Caco-2 (cell line): ENCODE data around the gene PIGM. TPM values are rescaled to one million over a fixed set of nuclear protein-coding genes. Genes with fewer than 3 reads are reported as not detected.

Source experiments
- BruUV-seq: library from RNA; stranded (reverse); fragments of 400-500 nt; replicated peaks from 2 replicates; lab custom pipeline; 2021; lab: Mats Ljungman, UMichigan
- CTCF ChIA-PET: fragments of 300-600 bp; sonication (Branson Sonifier 250); formaldehyde crosslinking; loops from one replicate; lab custom pipeline; 2022; ENCODE audit warnings: antibody characterized with exemption; lab: Charles Lee
- POLR2A ChIA-PET: fragments of 300-600 bp; sonication (Branson Sonifier 250); formaldehyde crosslinking; loops from one replicate; lab custom pipeline; 2022; ENCODE audit warnings: antibody characterized with exemption; lab: Charles Lee
- DNase-seq, 2 experiments: peaks; one replicate each; pipeline versions ENCODE4 v3.0.0 to v3.0.0-alpha.2; 2020 to 2022
- H3K27me3 ChIP-seq: replicated peaks from 2 replicates; pipeline ENCODE4 v1.6.0; 2011; ENCODE audit warnings: low read length; ENCODE audit not compliant: control insufficient read depth, insufficient read depth
- H3K36me3 ChIP-seq: 2 replicates; pipeline ENCODE4 v1.5.1; 2011; ENCODE audit warnings: low read length; ENCODE audit not compliant: control insufficient read depth, insufficient read depth
- H3K4me1 ChIP-seq: fragments of 250-450 bp; sonication (Bioruptor Pico); 2 replicates; pipeline ENCODE4 v1.5.1; 2020; ENCODE audit warnings: mild to moderate bottlenecking
- H3K4me3 ChIP-seq: 2 replicates; pipeline ENCODE4 v1.5.1; 2011; ENCODE audit warnings: low read depth, mild to moderate bottlenecking, control low read depth, low read length
- H3K9me3 ChIP-seq: fragments of 250-450 bp; sonication (Bioruptor Pico); 2 replicates; pipeline ENCODE4 v1.5.1; 2020; ENCODE audit warnings: mild to moderate bottlenecking, moderate library complexity
- H3K27ac Mint-ChIP-seq: one replicate; pipeline ENCODE4 v1.8.0; 2022; ENCODE audit warnings: mixed read lengths; ENCODE audit not compliant: unreplicated experiment
- H3K27me3 Mint-ChIP-seq: one replicate; pipeline ENCODE4 v1.8.0; 2022; ENCODE audit warnings: mixed read lengths; ENCODE audit not compliant: insufficient read depth, unreplicated experiment
- H3K36me3 Mint-ChIP-seq: one replicate; pipeline ENCODE4 v1.8.0; 2022; ENCODE audit warnings: mild to moderate bottlenecking, mixed read lengths; ENCODE audit not compliant: insufficient read depth, unreplicated experiment
- H3K4me1 Mint-ChIP-seq: one replicate; pipeline ENCODE4 v1.8.0; 2022; ENCODE audit warnings: low read depth, mixed read lengths; ENCODE audit not compliant: unreplicated experiment
- H3K4me3 Mint-ChIP-seq: one replicate; pipeline ENCODE4 v1.8.0; 2022; ENCODE audit warnings: mild to moderate bottlenecking, moderate library complexity, mixed read lengths; ENCODE audit not compliant: unreplicated experiment
- H3K9me3 Mint-ChIP-seq: one replicate; pipeline ENCODE4 v1.8.0; 2022; ENCODE audit warnings: mixed read lengths; ENCODE audit not compliant: unreplicated experiment
- CTCF ChIP-seq, 2 experiments: fragments of 200-600 bp in 1 of 2; IDR thresholded peaks; 1 replicate in 1 of 2; 2 replicates in 1 of 2; pipeline versions ENCODE4 v1.5.1 to v1.8.0; 2011 to 2022; ENCODE audit warnings: antibody characterized with exemption in 1 of 2, control low read depth in 1 of 2, inconsistent platforms in 1 of 2, low read depth in 1 of 2, low read length in 1 of 2, mild to moderate bottlenecking in 1 of 2, moderate library complexity in 1 of 2; ENCODE audit not compliant: insufficient read depth in 1 of 2, severe bottlenecking in 1 of 2, unreplicated experiment in 1 of 2
- intact Hi-C: fragments of 100-400 bp; cut with micrococcal nuclease; formaldehyde crosslinking; loops from one replicate; pipeline ENCODE4 v1.10.0; 2022; ENCODE audit not compliant: unreplicated experiment
- total RNA-seq: library from RNA; stranded (reverse); gene quantifications from 2 replicates; pipeline ENCODE4 v1.2.3, GENCODE V29; 2022

The PIGM gene
- total RNA-seq, 1 experiment from 2014 or later, result 5.5 TPM

- no peak for TF ChIP-seq CTCF (IDR thresholded peaks at IDR 0.05; ENCODE audit: insufficient read depth in 1 of 2, low read depth in 1 of 2, low read length in 1 of 2, severe bottlenecking in 1 of 2, unreplicated experiment in 1 of 2)
- peaks cover 21% of the 10 kb centered on the region for H3K27me3 Mint-ChIP-seq
- Histone ChIP-seq H3K4me3 (no peak overlapping the region), H3K4me1 (no peaks in the 10 kb centered on the region), H3K9me3 (no peaks in the 10 kb centered on the region), H3K36me3 (no peaks in the 10 kb centered on the region), H3K27me3 (no peaks in the 10 kb centered on the region; the same call in 1 of the 2 replicates)
- no peak for DNase-seq
- H3K27ac Mint-ChIP-seq, result no peak overlapping the region
- no peaks in the 10 kb centered on the region for H3K36me3 Mint-ChIP-seq
- peaks cover 7% of the 10 kb centered on the region for H3K4me1 Mint-ChIP-seq
- H3K4me3 Mint-ChIP-seq, result no peak overlapping the region
- H3K9me3 Mint-ChIP-seq, result no peaks in the 10 kb centered on the region
- intact Hi-C loops, result no loop called here
- ChIA-PET POLR2A (no interaction called here), CTCF (interaction anchor here (0.8 kb wide), 1 partner anchor 11 kb away, joined by 3 read pairs; no protein-coding TSS in a partner anchor)
- BruUV-seq, result no TSS peak
These were observed 13.4 kb downstream of the PIGM start for GRCh38 chr1:160018347-160018746.

- ChIA-PET CTCF (interaction anchor here (0.8 kb wide), 1 partner anchor 10 kb away, joined by 3 read pairs; no protein-coding TSS in a partner anchor), POLR2A (no interaction called here)
- Mint-ChIP-seq H3K9me3 (no peaks in the 10 kb centered on the region), H3K4me3 (no peak overlapping the region), H3K27ac (no peak overlapping the region), H3K4me1 (peaks cover 7% of the 10 kb centered on the region), H3K36me3 (no peaks in the 10 kb centered on the region), H3K27me3 (peaks cover 21% of the 10 kb centered on the region)
- no peaks in the 10 kb centered on the region for H3K4me1 ChIP-seq
- no TSS peak for BruUV-seq
- no peaks in the 10 kb centered on the region for H3K9me3 ChIP-seq
- DNase-seq, result no peak
- no peak overlapping the region for H3K4me3 ChIP-seq
- H3K27me3 ChIP-seq, result no peaks in the 10 kb centered on the region; the same call in 1 of the 2 replicates
- TF ChIP-seq CTCF (IDR thresholded peaks at IDR 0.05; ENCODE audit: insufficient read depth in 1 of 2, low read depth in 1 of 2, low read length in 1 of 2, severe bottlenecking in 1 of 2, unreplicated experiment in 1 of 2), result no peak
- no peaks in the 10 kb centered on the region for H3K36me3 ChIP-seq
- intact Hi-C loops, result no loop called here
These were observed 14.2 kb downstream of the PIGM start for GRCh38 chr1:160017592-160017991.

GRCh38 chr1:160011781-160012180, 20.0 kb downstream of the PIGM start:
- Mint-ChIP-seq H3K4me3 (no peak overlapping the region), H3K27ac (no peak overlapping the region), H3K27me3 (peaks cover 7% of the 10 kb centered on the region), H3K36me3 (no peaks in the 10 kb centered on the region), H3K4me1 (no peaks in the 10 kb centered on the region), H3K9me3 (no peaks in the 10 kb centered on the region)
- no peaks in the 10 kb centered on the region; the same call in 1 of the 2 replicates for H3K27me3 ChIP-seq
- H3K4me3 ChIP-seq, result no peak overlapping the region
- H3K9me3 ChIP-seq, result no peaks in the 10 kb centered on the region
- no peaks in the 10 kb centered on the region; the same call in 1 of the 2 replicates for H3K4me1 ChIP-seq
- ChIA-PET CTCF (no interaction called here), POLR2A (no interaction called here)
- intact Hi-C loops, result no loop called here
- no peak for TF ChIP-seq CTCF (IDR thresholded peaks at IDR 0.05; ENCODE audit: insufficient read depth in 1 of 2, low read depth in 1 of 2, low read length in 1 of 2, severe bottlenecking in 1 of 2, unreplicated experiment in 1 of 2)
- no peaks in the 10 kb centered on the region for H3K36me3 ChIP-seq
- no peak for DNase-seq
- BruUV-seq, result no TSS peak
